ENCODE measurements around the gene CLTB. TPM values are rescaled to one million over a fixed set of nuclear protein-coding genes. Genes with fewer than 3 reads are reported as not detected.

CLTB gene
- total and polyA plus RNA-seq, 2 of the 13 experiments (the other 11 are each of a cell fraction or from before 2014, with no cell fraction given): 23.3 to 33.8 TPM

DNA sequence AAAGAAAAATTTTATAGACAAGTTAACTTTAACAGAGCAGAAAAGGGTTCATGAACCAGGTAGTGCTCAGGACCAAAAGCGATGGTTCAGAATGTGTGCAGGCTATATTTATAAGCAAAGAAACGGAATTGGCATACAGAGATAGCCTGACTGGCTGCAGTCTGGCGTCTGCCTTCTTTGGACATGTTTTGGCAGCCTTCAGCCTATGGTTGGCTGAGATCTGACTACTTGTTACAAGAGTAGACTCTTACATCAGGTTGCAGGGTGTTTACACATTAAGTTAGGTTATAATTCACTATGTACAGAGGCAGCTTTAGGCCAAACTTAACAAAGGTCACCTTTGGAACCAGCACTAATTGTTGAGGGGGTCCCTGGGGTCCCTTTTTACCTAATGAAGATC is 34.9 kb downstream of the CLTB start (continued):
- no peak for TF ChIP-seq ADNP (CRISPR knock-in tag; IDR thresholded peaks at IDR 0.05)
- no peak for TF ChIP-seq ZNF558 (CRISPR knock-in tag; IDR thresholded peaks at IDR 0.05; ENCODE audit: borderline replicate concordance)

DNA sequence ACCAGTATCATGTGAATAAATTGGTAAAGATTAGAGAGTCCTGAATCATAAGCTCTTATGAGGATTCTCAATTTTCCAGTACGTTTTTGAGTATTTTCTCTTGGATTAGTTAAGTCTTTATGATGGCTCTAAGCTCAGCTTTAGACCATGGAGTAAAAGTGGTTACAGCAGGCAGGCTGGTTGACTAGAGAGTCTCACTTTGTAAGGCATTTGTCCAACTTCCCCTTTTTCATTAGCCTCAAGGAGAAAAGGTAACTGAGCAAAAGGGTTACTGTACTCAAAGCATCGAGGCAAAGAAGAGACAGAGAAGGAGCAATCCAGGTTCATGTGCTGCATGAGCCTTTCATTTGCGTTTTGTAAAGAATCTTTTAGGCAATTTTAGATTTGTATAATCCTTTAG is 36.5 kb downstream of the CLTB start:
- FAIRE-seq: no peak
- H3K36me3 ChIP-seq (replicated peaks in 1 of 2; ENCODE audit: control insufficient read depth in 1 of 2, insufficient read depth in 2 of 2, low read length in 2 of 2): peaks cover 17 to 39% of the 10 kb centered on the region in 2 experiments
- CTCF ChIA-PET (ENCODE audit: low intra/inter-chr PET ratio, low total read pairs): no interaction called here
- TF ChIP-seq, protein P1, sequence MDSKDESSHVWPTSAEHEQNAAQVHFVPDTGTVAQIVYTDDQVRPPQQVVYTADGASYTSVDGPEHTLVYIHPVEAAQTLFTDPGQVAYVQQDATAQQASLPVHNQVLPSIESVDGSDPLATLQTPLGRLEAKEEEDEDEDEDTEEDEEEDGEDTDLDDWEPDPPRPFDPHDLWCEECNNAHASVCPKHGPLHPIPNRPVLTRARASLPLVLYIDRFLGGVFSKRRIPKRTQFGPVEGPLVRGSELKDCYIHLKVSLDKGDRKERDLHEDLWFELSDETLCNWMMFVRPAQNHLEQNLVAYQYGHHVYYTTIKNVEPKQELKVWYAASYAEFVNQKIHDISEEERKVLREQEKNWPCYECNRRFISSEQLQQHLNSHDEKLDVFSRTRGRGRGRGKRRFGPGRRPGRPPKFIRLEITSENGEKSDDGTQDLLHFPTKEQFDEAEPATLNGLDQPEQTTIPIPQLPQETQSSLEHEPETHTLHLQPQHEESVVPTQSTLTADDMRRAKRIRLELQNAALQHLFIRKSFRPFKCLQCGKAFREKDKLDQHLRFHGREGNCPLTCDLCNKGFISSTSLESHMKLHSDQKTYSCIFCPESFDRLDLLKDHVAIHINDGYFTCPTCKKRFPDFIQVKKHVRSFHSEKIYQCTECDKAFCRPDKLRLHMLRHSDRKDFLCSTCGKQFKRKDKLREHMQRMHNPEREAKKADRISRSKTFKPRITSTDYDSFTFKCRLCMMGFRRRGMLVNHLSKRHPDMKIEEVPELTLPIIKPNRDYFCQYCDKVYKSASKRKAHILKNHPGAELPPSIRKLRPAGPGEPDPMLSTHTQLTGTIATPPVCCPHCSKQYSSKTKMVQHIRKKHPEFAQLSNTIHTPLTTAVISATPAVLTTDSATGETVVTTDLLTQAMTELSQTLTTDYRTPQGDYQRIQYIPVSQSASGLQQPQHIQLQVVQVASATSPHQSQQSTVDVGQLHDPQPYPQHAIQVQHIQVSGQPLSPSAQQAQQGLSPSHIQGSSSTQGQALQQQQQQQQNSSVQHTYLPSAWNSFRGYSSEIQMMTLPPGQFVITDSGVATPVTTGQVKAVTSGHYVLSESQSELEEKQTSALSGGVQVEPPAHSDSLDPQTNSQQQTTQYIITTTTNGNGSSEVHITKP (CRISPR knock-in tag; IDR thresholded peaks at IDR 0.05; ENCODE audit: low read depth): no peak
- no peak for TF ChIP-seq MTA1 (CRISPR knock-in tag; IDR thresholded peaks at IDR 0.05; ENCODE audit: borderline replicate concordance)
- TF ChIP-seq GZF1 (CRISPR knock-in tag; IDR thresholded peaks at IDR 0.05): no peak
- no peak for TF ChIP-seq PAX8 (CRISPR knock-in tag; IDR thresholded peaks at IDR 0.05; ENCODE audit: borderline replicate concordance)
- no peak for TF ChIP-seq ZNF710 (CRISPR knock-in tag; IDR thresholded peaks at IDR 0.05; ENCODE audit: borderline replicate concordance)
- no peak for TF ChIP-seq FLYWCH1 (CRISPR knock-in tag; IDR thresholded peaks at IDR 0.05)
- TF ChIP-seq, protein P2, sequence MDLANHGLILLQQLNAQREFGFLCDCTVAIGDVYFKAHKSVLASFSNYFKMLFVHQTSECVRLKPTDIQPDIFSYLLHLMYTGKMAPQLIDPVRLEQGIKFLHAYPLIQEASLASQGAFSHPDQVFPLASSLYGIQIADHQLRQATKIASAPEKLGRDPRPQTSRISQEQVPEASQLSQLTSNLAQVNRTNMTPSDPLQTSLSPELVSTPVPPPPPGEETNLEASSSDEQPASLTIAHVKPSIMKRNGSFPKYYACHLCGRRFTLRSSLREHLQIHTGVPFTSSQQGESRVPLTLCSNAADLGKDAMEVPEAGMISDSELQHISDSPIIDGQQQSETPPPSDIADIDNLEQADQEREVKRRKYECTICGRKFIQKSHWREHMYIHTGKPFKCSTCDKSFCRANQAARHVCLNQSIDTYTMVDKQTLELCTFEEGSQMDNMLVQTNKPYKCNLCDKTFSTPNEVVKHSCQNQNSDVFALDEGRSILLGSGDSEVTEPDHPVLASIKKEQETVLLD (CRISPR knock-in tag; IDR thresholded peaks at IDR 0.05; ENCODE audit: low read depth): no peak
- no peak for TF ChIP-seq IKZF4 (CRISPR knock-in tag; IDR thresholded peaks at IDR 0.05; ENCODE audit: borderline replicate concordance, low read depth, not compliant biosample characterization)
- no peak for TF ChIP-seq ZNF460 (CRISPR knock-in tag; IDR thresholded peaks at IDR 0.05; ENCODE audit: borderline replicate concordance)
- no peak for TF ChIP-seq GFI1 (CRISPR knock-in tag; IDR thresholded peaks at IDR 0.05; ENCODE audit: borderline replicate concordance)
- TF ChIP-seq MXD4 (CRISPR knock-in tag; IDR thresholded peaks at IDR 0.05): no peak
- no peak for TF ChIP-seq ATM (IDR thresholded peaks at IDR 0.05; ENCODE audit: borderline replicate concordance)
- no peak for TF ChIP-seq CBX1 (IDR thresholded peaks at IDR 0.05; ENCODE audit: low read depth)
- no peak for TF ChIP-seq NFE2L1 (CRISPR knock-in tag; IDR thresholded peaks at IDR 0.05; ENCODE audit: borderline replicate concordance)
- no peak for TF ChIP-seq HIVEP1 (CRISPR knock-in tag; IDR thresholded peaks at IDR 0.05)

More for the DNA sequence above, 36.5 kb downstream of the CLTB start:
- Histone ChIP-seq H3K4me1 (ENCODE audit: insufficient read depth, low read length) (peaks cover 6% of the 10 kb centered on the region; the same call in 1 of the 2 replicates), H3K4me3 (replicated peaks in 1 of 3; ENCODE audit: insufficient read depth in 1 of 3, low read depth in 2 of 3, low read length in 3 of 3) (no peak overlapping the region), H3K27me3 (ENCODE audit: control insufficient read depth in 1 of 2, insufficient read depth in 2 of 2, low read length in 2 of 2) (no peaks in the 10 kb centered on the region), H3K27ac (ENCODE audit: extremely low read length, insufficient read depth, low read length) (no peak overlapping the region), H3K9ac (ENCODE audit: insufficient read depth, low read depth, low read length) (no peak overlapping the region), H3K4me2 (ENCODE audit: low read depth, low read length) (no peak overlapping the region), H3K79me2 (ENCODE audit: insufficient read depth, low read length) (peaks cover under 1% of the 10 kb centered on the region), H3K9me3 (ENCODE audit: low read length) (no peaks in the 10 kb centered on the region), H4K20me1 (ENCODE audit: insufficient read depth, low read length) (no peaks in the 10 kb centered on the region), H2AFZ (ENCODE audit: low read length) (no peak overlapping the region)
- in situ Hi-C loops (cut with HindIII; ENCODE audit: extremely low pct_ligation_motif_present, low pct_unique_long_range_greater_than_20kb): no loop called here
- DNase-seq (ENCODE audit: low spot score) (no peak), ATAC-seq (no peak)
- intact Hi-C loops (cut with micrococcal nuclease; ENCODE audit: unreplicated experiment): no loop called here
- no TSS peak for BruUV-seq (replicated peaks)
- 89% methylated on average over 3 of the region's 3 CpGs for WGBS (ENCODE audit: low lambda C conversion rate)
- POLR2A ChIA-PET: no interaction called here

All from HepG2 (cell line).